Right lobe of liver (tissue), 6 donors: ENCODE results near the gene PLA2G4D. TPM values are rescaled to one million over a fixed set of nuclear protein-coding genes. Genes with fewer than 3 reads are reported as not detected.
"Not testable (repeated sequence)": the region's sequence is repeated elsewhere in the genome, so short reads cannot be mapped to it uniquely, and the experiment has no call there.

Source experiments
- ATAC-seq, 4 donors: fragments of 200-7000 bp; cut with Tn5 transposase; one replicate each; pipeline ENCODE4 v1.9.1; 2020; ENCODE audit warnings: mild to moderate bottlenecking in 4 of 4, moderate library complexity in 4 of 4
- DNase-seq, 3 donors: peaks; one replicate each; pipeline ENCODE4 v3.0.0-alpha.2; 2020
- H3K27ac ChIP-seq, 3 donors: fragments of 200-600 bp; one replicate each; pipeline ENCODE4 v1.8.0; 2022
- H3K27me3 ChIP-seq, 2 donors: fragments of 200-600 bp; one replicate each; pipeline ENCODE4 v1.8.0; 2022
- H3K36me3 ChIP-seq, 4 donors: fragments of 200-600 bp; sonication (generic) in 1 of 4; one replicate each; pipeline versions ENCODE4 v1.5.1 to v1.8.0; 2017 to 2022; ENCODE audit warnings: control low read depth in 1 of 4
- H3K4me1 ChIP-seq, 4 donors: fragments of 200-600 bp; sonication (generic) in 1 of 4; one replicate each; pipeline versions ENCODE4 v1.5.1 to v1.8.0; 2017 to 2022; ENCODE audit warnings: control low read depth in 1 of 4
- H3K4me3 ChIP-seq, 3 donors: fragments of 200-600 bp; one replicate each; pipeline ENCODE4 v1.8.0; 2022
- H3K9me3 ChIP-seq, 4 donors: fragments of 200-600 bp; sonication (generic) in 1 of 4; one replicate each; pipeline versions ENCODE4 v1.5.1 to v1.8.0; 2017 to 2022; ENCODE audit warnings: control low read depth in 1 of 4
- CTCF ChIP-seq, 4 donors: fragments of 200-600 bp in 3 of 4; fragments of 450-650 bp in 1 of 4; IDR thresholded peaks; one replicate each; pipeline versions ENCODE4 v1.5.1 to v1.8.0; 2016 to 2022; ENCODE audit warnings: antibody characterized with exemption in 4 of 4, mild to moderate bottlenecking in 2 of 4
- POLR2A ChIP-seq: fragments of 450-650 bp; IDR thresholded peaks from one replicate; pipeline ENCODE4 v1.6.1; 2017; ENCODE audit warnings: antibody characterized with exemption, mild to moderate bottlenecking
- WGBS: methylation state at CpG from one replicate; pipeline ENCODE4 v1.1.6; 2018; ENCODE audit warnings: low coverage, low lambda C conversion rate; ENCODE audit not compliant: insufficient coverage; ENCODE audit errors: missing lambda C conversion rate; 5-methylcytosine and 5-hydroxymethylcytosine counted together
- intact Hi-C, 2 donors: fragments of 100-400 bp; cut with DNase I; formaldehyde crosslinking; loops; one replicate each; pipeline versions ENCODE4 v1.11.2 to v1.14.1; 2022
- total RNA-seq, 6 experiments: library from RNA; depleted of rRNA in 2 of 6; stranded (reverse); fragments of >200 nt in 2 of 6; fragmentation: NEBNext Ultra II Directional in 3 of 6; extraction: Animal tissue kit (Norgen Biotek cat#: 25700) in 3 of 6; gene quantifications; one replicate each; pipeline versions ENCODE4 v1.1.0 to v1.2.4, GENCODE V29; 2016 to 2023
- donor health status: DM: no; HTN: yes; CAD: no.
- donor health status: DM: no; HTN: no; CAD: no.
- donor health status: DM: no; HTN: no; CAD: no.
- donor health status: DM: no; HTN: yes; CAD: no.
- donor health status: DM: no; HTN: yes; CAD: no.

Gene PLA2G4D
- total RNA-seq, 6 experiments from 2014 or later: not detected

GRCh38 chr15:42093966-42094365 lies 396 bp downstream of the PLA2G4D start:
- H3K4me3 ChIP-seq: no peak overlapping the region
- intact Hi-C loops: no loop called here
- H3K9me3 ChIP-seq: no peaks in the 10 kb centered on the region
- no peak for ATAC-seq
- H3K27me3 ChIP-seq: no peaks in the 10 kb centered on the region
- H3K4me1 ChIP-seq: no peaks in the 10 kb centered on the region
- no CpG with 5 or more reads among the region's 7 CpGs for WGBS
- H3K27ac ChIP-seq: no peak overlapping the region
- DNase-seq: no peak
- no peaks in the 10 kb centered on the region for H3K36me3 ChIP-seq
- TF ChIP-seq CTCF (IDR thresholded peaks at IDR 0.05): no peak
- no peak for TF ChIP-seq POLR2A

GRCh38 chr15:42092398-42093318 lies 1.7 kb downstream of the PLA2G4D start:
- Histone ChIP-seq H3K4me1 (no peaks in the 10 kb centered on the region), H3K4me3 (no peak overlapping the region), H3K9me3 (no peaks in the 10 kb centered on the region), H3K36me3 (no peaks in the 10 kb centered on the region), H3K27me3 (no peaks in the 10 kb centered on the region), H3K27ac (no peak overlapping the region)
- DNase-seq (no peak), ATAC-seq (peak in 2 of 4 donors; percentile 10 to 19)
- no peak for TF ChIP-seq CTCF (IDR thresholded peaks at IDR 0.05)
- no peak for TF ChIP-seq POLR2A
- intact Hi-C loops: no loop called here
- 53% methylated on average over 9 of the region's 21 CpGs for WGBS

DNA sequence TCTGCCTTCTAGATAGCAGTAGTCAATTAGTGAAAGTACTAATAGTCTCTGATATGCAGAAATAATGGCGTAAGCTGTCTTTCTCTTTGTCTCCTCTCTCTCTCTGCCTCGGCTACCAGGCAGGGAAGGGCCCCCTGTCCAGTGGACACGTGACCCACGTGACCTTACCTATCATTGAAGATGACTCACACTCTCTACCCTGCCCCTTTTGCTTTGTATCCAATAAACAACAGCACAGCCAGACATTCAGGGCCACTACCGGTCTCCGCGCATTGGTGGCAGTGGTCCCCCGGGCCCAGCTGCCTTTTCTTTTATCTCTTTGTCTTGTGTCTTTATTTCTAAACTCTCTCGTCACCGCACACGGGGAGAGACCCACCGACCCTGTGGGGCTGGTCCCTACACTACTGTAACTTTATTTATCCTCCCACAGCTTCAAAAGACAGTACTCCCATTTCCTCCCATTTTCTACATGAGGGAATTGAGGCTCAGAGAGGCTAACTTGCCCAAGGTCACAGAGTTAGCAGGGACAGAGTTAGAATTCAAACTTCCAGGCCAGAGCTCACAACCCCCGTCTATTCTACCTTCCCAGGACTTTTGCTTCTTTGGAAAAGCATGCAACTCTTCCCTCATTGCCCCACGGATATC lies 2.5 kb downstream of the PLA2G4D start:
- H3K4me1 ChIP-seq, H3K27ac ChIP-seq, H3K9me3 ChIP-seq, H3K27me3 ChIP-seq, H3K36me3 ChIP-seq, H3K4me3 ChIP-seq, ATAC-seq, DNase-seq, intact Hi-C loops: not testable (repeated sequence)
- WGBS: 71% methylated on average over 12 of the region's 14 CpGs

DNA sequence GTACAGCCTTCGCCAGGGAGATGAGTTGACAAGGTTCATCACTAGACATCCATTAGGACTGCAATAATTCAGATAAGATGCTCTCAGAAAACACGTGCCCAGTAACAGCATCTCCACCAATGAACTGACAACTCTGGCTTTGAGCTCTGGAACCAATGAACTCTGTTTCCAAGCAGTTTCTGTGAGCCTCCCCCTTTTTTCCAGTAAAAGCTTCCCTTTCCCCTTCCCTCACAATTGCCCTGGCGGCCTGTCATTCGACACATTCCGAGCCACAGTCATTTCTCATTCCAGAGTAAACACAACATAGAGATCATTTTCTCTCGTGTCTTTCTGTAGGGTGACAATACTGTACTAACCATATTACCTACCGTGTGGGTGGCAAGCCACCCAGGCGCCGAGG lies 3.6 kb downstream of the PLA2G4D start:
- Histone ChIP-seq H3K9me3 (no peaks in the 10 kb centered on the region), H3K27ac (no peak overlapping the region), H3K27me3 (no peaks in the 10 kb centered on the region), H3K4me1 (no peaks in the 10 kb centered on the region), H3K4me3 (no peak overlapping the region), H3K36me3 (no peaks in the 10 kb centered on the region)
- TF ChIP-seq POLR2A (no peak), CTCF (IDR thresholded peaks at IDR 0.05) (no peak)
- 73% methylated on average over 7 of the region's 9 CpGs for WGBS
- intact Hi-C loops: no loop called here
- no peak for DNase-seq
- no peak for ATAC-seq

DNA sequence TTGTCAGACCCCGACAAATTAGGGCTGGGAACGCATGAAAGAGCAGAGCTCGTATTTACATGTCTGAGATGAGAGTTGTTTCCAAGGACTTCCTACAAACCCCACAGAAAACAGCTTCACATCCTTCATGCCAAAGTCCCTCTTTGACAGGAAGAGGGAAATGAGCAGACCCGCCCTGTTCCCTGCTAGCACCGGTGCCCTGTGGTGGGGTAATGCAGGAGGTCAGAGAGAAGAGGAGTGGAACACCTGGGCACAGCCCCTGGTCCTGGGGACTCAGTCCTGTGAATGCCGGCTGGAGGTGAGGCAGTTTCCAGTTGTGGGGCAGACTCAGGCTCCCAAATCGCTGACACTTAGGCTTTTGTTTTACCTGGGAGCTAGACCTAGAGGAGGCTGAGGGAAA lies 4.0 kb downstream of the PLA2G4D start:
- H3K27ac ChIP-seq: no peak overlapping the region
- ATAC-seq: no peak
- no peaks in the 10 kb centered on the region for H3K4me1 ChIP-seq
- no peaks in the 10 kb centered on the region for H3K27me3 ChIP-seq
- WGBS: 38% methylated on average over 5 of the region's 7 CpGs
- no peaks in the 10 kb centered on the region for H3K9me3 ChIP-seq
- no peak for TF ChIP-seq POLR2A
- no peak for TF ChIP-seq CTCF (IDR thresholded peaks at IDR 0.05)
- H3K36me3 ChIP-seq: no peaks in the 10 kb centered on the region
- no peak for DNase-seq
- intact Hi-C loops: no loop called here
- H3K4me3 ChIP-seq: no peak overlapping the region
